Adipocyte (in vitro differentiated cells): ENCODE results near the gene GTF3C5.

Source experiments
- DNase-seq: peaks from one replicate; pipeline ENCODE4 v3.0.0-alpha.2; 2015; ENCODE audit warnings: low read depth
- H3K27me3 ChIP-seq: replicated peaks from 2 replicates; pipeline ENCODE4 v1.7.0; 2013; ENCODE audit warnings: mild to moderate bottlenecking, low read length, moderate library complexity; ENCODE audit not compliant: control insufficient read depth, insufficient read depth
- H3K36me3 ChIP-seq: 2 replicates; pipeline ENCODE4 v1.7.0; 2013; ENCODE audit warnings: low read length, mild to moderate bottlenecking, moderate library complexity; ENCODE audit not compliant: control insufficient read depth, insufficient read depth, severe bottlenecking
- H3K4me1 ChIP-seq: 2 replicates; pipeline ENCODE4 v1.7.0; 2013; ENCODE audit warnings: mild to moderate bottlenecking, low read length, moderate library complexity; ENCODE audit not compliant: control insufficient read depth, insufficient read depth
- H3K4me3 ChIP-seq: 2 replicates; pipeline ENCODE4 v1.7.0; 2013; ENCODE audit warnings: mild to moderate bottlenecking, low read length, moderate library complexity
- H3K9ac ChIP-seq: 2 replicates; pipeline ENCODE4 v1.7.0; 2013; ENCODE audit warnings: mild to moderate bottlenecking, low read length, moderate library complexity
- H3K9me3 ChIP-seq: 2 replicates; pipeline ENCODE4 v1.7.0; 2013; ENCODE audit warnings: mild to moderate bottlenecking, low read length, moderate library complexity; ENCODE audit not compliant: control insufficient read depth

The GTF3C5 gene

GRCh38 chr9:132998831-132999635 lies 31.8 kb upstream of the GTF3C5 start:
- Histone ChIP-seq H3K9ac (no peak overlapping the region), H3K27me3 (peaks cover 79% of the 10 kb centered on the region), H3K4me3 (no peak overlapping the region), H3K9me3 (no peaks in the 10 kb centered on the region), H3K4me1 (peaks cover 3% of the 10 kb centered on the region), H3K36me3 (no peaks in the 10 kb centered on the region)
- no peak for DNase-seq

GRCh38 chr9:133002147-133003070 lies 28.4 kb upstream of the GTF3C5 start:
- H3K36me3 ChIP-seq, result no peaks in the 10 kb centered on the region
- no peak overlapping the region for H3K9ac ChIP-seq
- peaks cover 2% of the 10 kb centered on the region for H3K4me1 ChIP-seq
- no peak for DNase-seq
- H3K9me3 ChIP-seq, result no peaks in the 10 kb centered on the region
- H3K4me3 ChIP-seq, result no peak overlapping the region
- H3K27me3 ChIP-seq, result peaks cover 75% of the 10 kb centered on the region

DNA sequence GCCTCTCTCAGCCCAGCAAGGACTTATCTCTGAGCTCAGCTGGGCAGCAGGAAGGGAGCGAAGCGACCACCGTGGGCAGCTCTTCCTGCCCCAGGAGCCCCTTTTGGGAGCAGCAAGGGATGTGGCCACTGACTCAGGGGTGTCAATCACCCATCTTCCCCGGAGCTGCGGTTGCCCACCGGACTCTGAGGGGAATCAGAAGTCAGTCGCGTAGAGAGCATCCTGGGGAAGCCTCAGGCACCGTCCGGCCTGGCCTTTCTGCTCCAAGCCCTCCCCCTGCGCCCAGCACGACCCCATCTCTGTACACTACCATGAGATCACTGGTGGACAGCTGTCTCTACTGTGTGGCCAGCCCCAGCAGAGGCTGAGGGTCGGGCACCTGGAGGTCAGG lies 27.7 kb upstream of the GTF3C5 start:
- H3K9me3 ChIP-seq, result no peaks in the 10 kb centered on the region
- DNase-seq, result no peak
- no peak overlapping the region for H3K9ac ChIP-seq
- H3K4me3 ChIP-seq, result no peak overlapping the region
- no peaks in the 10 kb centered on the region for H3K4me1 ChIP-seq
- peaks cover 78% of the 10 kb centered on the region for H3K27me3 ChIP-seq
- H3K36me3 ChIP-seq, result no peaks in the 10 kb centered on the region

GRCh38 chr9:133003671-133004090 lies 27.1 kb upstream of the GTF3C5 start:
- Histone ChIP-seq H3K4me3 (no peak overlapping the region), H3K9me3 (no peaks in the 10 kb centered on the region), H3K4me1 (no peaks in the 10 kb centered on the region), H3K36me3 (no peaks in the 10 kb centered on the region), H3K9ac (no peak overlapping the region), H3K27me3 (peaks cover 73% of the 10 kb centered on the region)
- peak; percentile 7 for DNase-seq

DNA sequence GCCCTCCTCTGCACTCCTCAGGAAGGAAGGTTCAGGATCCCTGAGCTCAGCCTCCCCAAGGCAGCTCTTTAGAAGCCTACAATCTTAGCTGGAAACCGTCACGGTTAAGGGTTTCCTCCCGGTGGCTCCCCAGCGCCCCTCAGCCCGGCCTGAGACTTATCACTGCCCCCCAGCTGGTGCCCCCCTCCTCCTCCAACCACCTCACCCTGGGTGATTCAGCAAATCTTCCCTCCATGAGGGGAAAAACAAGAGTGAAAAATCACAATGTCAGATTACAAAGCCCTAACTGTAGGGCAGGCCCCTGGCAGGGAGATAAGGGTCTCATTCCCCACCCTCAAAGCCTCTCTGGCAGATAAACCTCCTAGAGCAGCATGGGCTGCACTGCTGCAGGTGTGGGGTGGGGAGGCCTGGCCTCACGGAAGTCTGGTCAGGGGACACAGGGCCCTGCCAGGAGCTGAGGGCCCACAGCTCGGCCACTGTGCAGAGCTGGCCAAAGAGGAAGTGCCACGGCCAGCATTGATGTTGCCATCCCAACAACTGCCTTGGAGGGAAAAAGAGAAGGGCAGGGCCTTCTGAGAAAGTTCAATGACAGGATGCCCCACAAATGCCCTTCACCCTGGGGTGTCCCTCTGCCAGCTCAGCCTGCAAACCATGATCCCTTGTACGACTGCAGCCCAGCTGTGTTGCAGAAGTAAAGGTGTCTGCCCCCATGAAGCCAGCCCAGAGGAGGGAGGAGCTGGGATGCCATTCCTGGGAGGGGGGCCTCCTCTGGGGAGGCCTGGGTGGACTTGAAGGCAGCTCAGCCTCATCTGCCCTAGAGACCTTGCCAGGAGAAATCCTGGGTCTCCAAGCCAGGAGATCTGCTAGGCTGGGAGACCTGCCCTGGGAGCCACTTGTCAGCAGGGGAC lies 26.5 kb upstream of the GTF3C5 start:
- Histone ChIP-seq H3K27me3 (peaks cover 67% of the 10 kb centered on the region), H3K4me1 (no peaks in the 10 kb centered on the region), H3K9me3 (no peaks in the 10 kb centered on the region), H3K4me3 (no peak overlapping the region), H3K36me3 (no peaks in the 10 kb centered on the region), H3K9ac (no peak overlapping the region)
- DNase-seq, result no peak

- Histone ChIP-seq H3K9me3 (no peaks in the 10 kb centered on the region), H3K36me3 (no peaks in the 10 kb centered on the region), H3K4me1 (no peaks in the 10 kb centered on the region), H3K9ac (no peak overlapping the region), H3K27me3 (peaks cover 64% of the 10 kb centered on the region), H3K4me3 (no peak overlapping the region)
- DNase-seq, result no peak
Observed at GRCh38 chr9:133004999-133005760, 25.6 kb upstream of the GTF3C5 start.

GRCh38 chr9:133005957-133006356 lies 24.8 kb upstream of the GTF3C5 start:
- no peak overlapping the region for H3K4me3 ChIP-seq
- DNase-seq, result no peak
- no peaks in the 10 kb centered on the region for H3K4me1 ChIP-seq
- peaks cover 56% of the 10 kb centered on the region for H3K27me3 ChIP-seq
- H3K9me3 ChIP-seq, result no peaks in the 10 kb centered on the region
- H3K9ac ChIP-seq, result no peak overlapping the region
- no peaks in the 10 kb centered on the region for H3K36me3 ChIP-seq

DNA sequence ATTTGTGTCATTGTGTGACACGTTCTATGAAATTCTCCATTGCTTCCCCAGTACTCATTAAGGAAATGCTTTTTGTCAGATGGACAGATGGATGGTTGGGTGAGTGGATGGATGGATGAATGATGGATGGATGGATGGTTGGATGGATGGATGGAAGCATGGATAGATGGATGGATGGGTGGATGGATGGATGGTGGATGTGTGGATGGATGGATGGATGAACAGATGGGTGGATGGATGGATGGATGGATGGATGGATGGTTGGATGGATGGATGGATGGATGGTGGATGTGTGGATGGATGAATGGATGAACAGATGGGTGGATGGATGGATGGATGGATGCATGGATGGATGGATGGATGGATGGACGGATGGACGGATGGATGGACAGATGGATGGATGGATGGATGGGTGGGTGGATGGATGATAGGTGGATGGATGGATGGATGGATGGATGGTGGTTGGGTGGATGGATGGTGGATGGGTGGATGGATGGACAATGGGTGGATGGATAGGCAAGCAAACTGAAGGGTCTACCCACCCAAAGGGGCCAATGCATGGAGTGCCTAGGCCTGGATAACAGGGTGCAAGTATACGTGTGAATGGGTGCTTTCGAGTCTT lies 24.0 kb upstream of the GTF3C5 start:
- no peak overlapping the region for H3K9ac ChIP-seq
- no peak overlapping the region for H3K4me3 ChIP-seq
- no peaks in the 10 kb centered on the region for H3K36me3 ChIP-seq
- no peak for DNase-seq
- peaks cover 52% of the 10 kb centered on the region for H3K27me3 ChIP-seq
- no peaks in the 10 kb centered on the region for H3K4me1 ChIP-seq
- H3K9me3 ChIP-seq, result peaks cover 5% of the 10 kb centered on the region

- Histone ChIP-seq H3K27me3 (peaks cover 37% of the 10 kb centered on the region), H3K4me3 (no peak overlapping the region), H3K9me3 (peaks cover 5% of the 10 kb centered on the region), H3K36me3 (no peaks in the 10 kb centered on the region), H3K9ac (no peak overlapping the region), H3K4me1 (no peaks in the 10 kb centered on the region)
- no peak for DNase-seq
Observed at GRCh38 chr9:133008406-133008805, 22.4 kb upstream of the GTF3C5 start.

DNA sequence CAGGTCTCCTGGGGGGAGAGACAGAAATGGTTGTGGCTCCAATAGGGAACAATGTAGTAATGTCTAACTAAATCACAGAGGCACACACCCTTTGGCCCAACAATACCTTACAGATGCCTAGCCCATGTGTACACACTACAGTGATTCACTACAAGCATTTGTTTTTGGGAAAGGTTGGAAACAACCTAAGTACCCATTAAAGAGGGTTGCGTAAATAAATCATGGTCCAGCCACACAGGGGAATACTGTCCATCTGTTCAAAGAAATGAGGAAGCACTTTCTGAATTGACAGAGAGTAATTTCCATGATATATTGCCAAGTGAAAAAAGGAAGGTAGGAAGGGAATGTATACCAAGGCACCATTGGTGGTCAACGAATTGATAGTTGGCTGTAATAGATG lies 22.0 kb upstream of the GTF3C5 start:
- no peak overlapping the region for H3K9ac ChIP-seq
- peaks cover 38% of the 10 kb centered on the region for H3K27me3 ChIP-seq
- H3K36me3 ChIP-seq, result no peaks in the 10 kb centered on the region
- peaks cover 8% of the 10 kb centered on the region for H3K9me3 ChIP-seq
- no peak for DNase-seq
- no peaks in the 10 kb centered on the region for H3K4me1 ChIP-seq
- no peak overlapping the region for H3K4me3 ChIP-seq
